Measurements from ENCODE around the gene BICC1.

Gene BICC1

GRCh38 chr10:58823983-58824382 lies 311.3 kb downstream of the BICC1 start:
- no peak for DNase-seq (ENCODE audit: low spot score)

- DNase-seq (ENCODE audit: low spot score): no peak
Measured at GRCh38 chr10:58824396-58824795, 311.7 kb downstream of the BICC1 start.

- DNase-seq (ENCODE audit: low spot score): no peak
Measured at GRCh38 chr10:58826694-58827093, 314.0 kb downstream of the BICC1 start.

GRCh38 chr10:58827381-58827780 lies 314.7 kb downstream of the BICC1 start:
- no peak for DNase-seq (ENCODE audit: low spot score)

GRCh38 chr10:58829839-58830238 lies 317.2 kb downstream of the BICC1 start:
- no peak for DNase-seq (ENCODE audit: low spot score)

- DNase-seq (ENCODE audit: low spot score): no peak
Measured at GRCh38 chr10:58830697-58831096, 318.0 kb downstream of the BICC1 start.

- DNase-seq (ENCODE audit: low spot score): no peak
Measured at GRCh38 chr10:58833771-58834561, 321.3 kb downstream of the BICC1 start.

GRCh38 chr10:58836176-58836700 lies 323.6 kb downstream of the BICC1 start:
- no peak for DNase-seq (ENCODE audit: low spot score)

- no peak for DNase-seq (ENCODE audit: low spot score)
Measured at GRCh38 chr10:58836991-58837575, 324.4 kb downstream of the BICC1 start.

GRCh38 chr10:58837826-58838225 lies 325.2 kb downstream of the BICC1 start:
- no peak for DNase-seq (ENCODE audit: low spot score)

GRCh38 chr10:58838561-58839208 lies 326.0 kb downstream of the BICC1 start:
- DNase-seq (ENCODE audit: low spot score): no peak

GRCh38 chr10:58839771-58840170 lies 327.1 kb downstream of the BICC1 start:
- DNase-seq (ENCODE audit: low spot score): no peak

GRCh38 chr10:58840840-58841435 lies 328.3 kb downstream of the BICC1 start:
- DNase-seq (ENCODE audit: low spot score): no peak

GRCh38 chr10:58842860-58843376 lies 330.2 kb downstream of the BICC1 start:
- no peak for DNase-seq (ENCODE audit: low spot score)

- no peak for DNase-seq (ENCODE audit: low spot score)
Measured at GRCh38 chr10:58843760-58844159, 331.1 kb downstream of the BICC1 start.

GRCh38 chr10:58844680-58845079 lies 332.0 kb downstream of the BICC1 start:
- DNase-seq (ENCODE audit: low spot score): peak; percentile 13

- DNase-seq (ENCODE audit: low spot score): peak; percentile 64
Measured at GRCh38 chr10:58846856-58847255, 334.2 kb downstream of the BICC1 start.

GRCh38 chr10:58851606-58852005 lies 338.9 kb downstream of the BICC1 start:
- no peak for DNase-seq (ENCODE audit: low spot score)

- DNase-seq (ENCODE audit: low spot score): no peak
Measured at GRCh38 chr10:58853668-58854067, 341.0 kb downstream of the BICC1 start.

GRCh38 chr10:58854811-58855210 lies 342.1 kb downstream of the BICC1 start:
- DNase-seq (ENCODE audit: low spot score): no peak

- DNase-seq (ENCODE audit: low spot score): no peak
Measured at GRCh38 chr10:58856508-58857240, 344.0 kb downstream of the BICC1 start.
